ENCODE results near the gene PPP1CA. TPM values are rescaled to one million over a fixed set of nuclear protein-coding genes. Genes with fewer than 3 reads are reported as not detected.

The PPP1CA gene
- total RNA-seq, 1 experiment from 2014 or later, result 384 TPM

DNA sequence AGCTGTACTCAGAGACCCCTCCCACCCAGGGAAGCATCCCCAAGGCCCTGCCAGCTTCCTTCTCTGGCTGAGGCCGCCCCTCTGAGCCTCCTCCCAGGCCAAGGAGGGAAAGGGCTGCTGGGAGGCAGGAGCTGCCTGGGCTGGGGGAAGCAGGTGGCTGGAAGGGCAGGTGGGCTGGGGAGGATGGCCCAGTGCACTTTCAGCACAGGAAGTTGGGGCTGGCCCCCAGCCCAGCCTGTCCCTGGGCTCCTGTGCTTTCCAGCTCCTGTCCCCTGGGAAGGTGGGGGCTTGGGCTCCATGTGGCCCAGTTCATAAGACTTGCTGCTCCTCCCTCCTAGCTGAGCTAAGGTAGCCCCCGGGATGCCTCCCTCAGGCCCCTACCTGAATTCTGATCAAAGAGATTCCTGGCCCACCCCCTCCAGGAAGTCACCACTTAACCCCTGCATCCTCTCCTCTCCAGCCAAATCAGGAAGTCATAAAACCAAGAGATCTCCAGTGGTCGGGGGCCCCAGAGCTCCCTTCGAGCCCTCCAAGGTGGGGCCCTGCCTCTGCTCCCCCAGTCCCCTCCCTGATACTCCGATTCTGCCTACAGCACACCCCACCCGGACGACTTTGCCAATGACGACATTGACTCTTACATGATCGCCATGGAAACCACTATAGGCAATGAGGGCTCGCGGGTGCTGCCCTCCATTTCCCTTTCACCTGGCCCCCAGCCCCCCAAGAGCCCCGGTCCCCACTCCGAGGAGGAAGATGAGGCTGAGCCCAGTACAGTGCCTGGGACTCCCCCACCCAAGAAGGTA lies 4.9 kb downstream of the PPP1CA start:
- no peaks in the 10 kb centered on the region for H3K9me3 Mint-ChIP-seq (ENCODE audit: unreplicated experiment)
- H3K4me1 Mint-ChIP-seq (ENCODE audit: low read depth, unreplicated experiment), result peaks cover 8% of the 10 kb centered on the region
- Histone ChIP-seq H3K4me3 (ENCODE audit: low read depth, low read length) (no peak overlapping the region), H3K4me1 (peaks cover 15% of the 10 kb centered on the region), H3K36me3 (ENCODE audit: control insufficient read depth, insufficient read depth, low read length) (peaks cover 21% of the 10 kb centered on the region), H3K9me3 (no peaks in the 10 kb centered on the region), H3K27me3 (replicated peaks; ENCODE audit: control insufficient read depth, insufficient read depth, low read length) (no peaks in the 10 kb centered on the region)
- DNase-seq, result no peak
- H3K27me3 Mint-ChIP-seq (ENCODE audit: insufficient read depth, unreplicated experiment), result no peaks in the 10 kb centered on the region
- CTCF ChIA-PET, result interaction anchor here (0.7 to 0.9 kb wide), 3 partner anchors 14 to 51 kb away, joined by 3 to 4 read pairs (median 3); no protein-coding TSS in a partner anchor
- no TSS peak for BruUV-seq (replicated peaks)
- H3K4me3 Mint-ChIP-seq (ENCODE audit: unreplicated experiment), result no peak overlapping the region
- POLR2A ChIA-PET, result interaction anchor here (0.5 kb wide), 1 partner anchor 780 kb away, joined by 3 read pairs; the partner anchor contains the start of gene RBM14
- H3K27ac Mint-ChIP-seq (ENCODE audit: unreplicated experiment), result peak overlapping the region; percentile 60
- H3K36me3 Mint-ChIP-seq (ENCODE audit: insufficient read depth, unreplicated experiment), result peaks cover 83% of the 10 kb centered on the region
- intact Hi-C loops (cut with micrococcal nuclease; ENCODE audit: unreplicated experiment), result no loop called here
- TF ChIP-seq, protein P1, sequence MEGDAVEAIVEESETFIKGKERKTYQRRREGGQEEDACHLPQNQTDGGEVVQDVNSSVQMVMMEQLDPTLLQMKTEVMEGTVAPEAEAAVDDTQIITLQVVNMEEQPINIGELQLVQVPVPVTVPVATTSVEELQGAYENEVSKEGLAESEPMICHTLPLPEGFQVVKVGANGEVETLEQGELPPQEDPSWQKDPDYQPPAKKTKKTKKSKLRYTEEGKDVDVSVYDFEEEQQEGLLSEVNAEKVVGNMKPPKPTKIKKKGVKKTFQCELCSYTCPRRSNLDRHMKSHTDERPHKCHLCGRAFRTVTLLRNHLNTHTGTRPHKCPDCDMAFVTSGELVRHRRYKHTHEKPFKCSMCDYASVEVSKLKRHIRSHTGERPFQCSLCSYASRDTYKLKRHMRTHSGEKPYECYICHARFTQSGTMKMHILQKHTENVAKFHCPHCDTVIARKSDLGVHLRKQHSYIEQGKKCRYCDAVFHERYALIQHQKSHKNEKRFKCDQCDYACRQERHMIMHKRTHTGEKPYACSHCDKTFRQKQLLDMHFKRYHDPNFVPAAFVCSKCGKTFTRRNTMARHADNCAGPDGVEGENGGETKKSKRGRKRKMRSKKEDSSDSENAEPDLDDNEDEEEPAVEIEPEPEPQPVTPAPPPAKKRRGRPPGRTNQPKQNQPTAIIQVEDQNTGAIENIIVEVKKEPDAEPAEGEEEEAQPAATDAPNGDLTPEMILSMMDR (IDR thresholded peaks at IDR 0.05; ENCODE audit: insufficient read depth in 1 of 2, low read depth in 1 of 2, low read length in 1 of 2, severe bottlenecking in 1 of 2, unreplicated experiment in 1 of 2), result no peak

DNA sequence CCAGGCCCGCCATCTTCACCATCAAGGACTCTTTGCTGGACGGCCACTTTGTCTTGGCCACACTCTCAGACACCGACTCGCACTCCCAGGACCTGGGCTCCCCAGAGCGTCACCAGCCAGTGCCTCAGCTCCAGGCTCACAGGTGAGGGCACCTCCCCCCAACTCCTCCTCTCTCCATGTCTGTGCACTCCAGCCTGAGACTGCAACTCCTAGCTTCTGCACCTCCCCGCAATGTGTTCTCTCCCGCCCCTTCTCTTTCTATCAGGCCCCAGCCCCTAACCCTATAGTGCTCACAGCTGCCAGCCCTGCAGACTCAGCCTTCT lies 5.4 kb downstream of the PPP1CA start:
- H3K9me3 Mint-ChIP-seq (ENCODE audit: unreplicated experiment), result no peaks in the 10 kb centered on the region
- intact Hi-C loops (cut with micrococcal nuclease; ENCODE audit: unreplicated experiment), result no loop called here
- no peaks in the 10 kb centered on the region for H3K27me3 Mint-ChIP-seq (ENCODE audit: insufficient read depth, unreplicated experiment)
- TF ChIP-seq, protein P1 (IDR thresholded peaks at IDR 0.05; ENCODE audit: insufficient read depth in 1 of 2, low read depth in 1 of 2, low read length in 1 of 2, severe bottlenecking in 1 of 2, unreplicated experiment in 1 of 2), result no peak
- POLR2A ChIA-PET, result interaction anchor here (0.5 kb wide), 1 partner anchor 780 kb away, joined by 3 read pairs; the partner anchor contains the start of gene RBM14
- no peak overlapping the region for H3K4me3 Mint-ChIP-seq (ENCODE audit: unreplicated experiment)
- H3K4me1 Mint-ChIP-seq (ENCODE audit: low read depth, unreplicated experiment), result peaks cover 11% of the 10 kb centered on the region
- Histone ChIP-seq H3K4me1 (peaks cover 15% of the 10 kb centered on the region), H3K36me3 (ENCODE audit: control insufficient read depth, insufficient read depth, low read length) (peaks cover 21% of the 10 kb centered on the region), H3K27me3 (replicated peaks; ENCODE audit: control insufficient read depth, insufficient read depth, low read length) (no peaks in the 10 kb centered on the region), H3K9me3 (no peaks in the 10 kb centered on the region), H3K4me3 (ENCODE audit: low read depth, low read length) (no peak overlapping the region)
- DNase-seq, result no peak
- H3K27ac Mint-ChIP-seq (ENCODE audit: unreplicated experiment), result peak overlapping the region; percentile 60
- H3K36me3 Mint-ChIP-seq (ENCODE audit: insufficient read depth, unreplicated experiment), result peaks cover 89% of the 10 kb centered on the region
- CTCF ChIA-PET, result interaction anchor here (0.7 to 0.9 kb wide), 4 partner anchors 13 to 231 kb away, joined by 3 to 4 read pairs (median 3); no protein-coding TSS in a partner anchor
- BruUV-seq (replicated peaks), result no TSS peak

DNA sequence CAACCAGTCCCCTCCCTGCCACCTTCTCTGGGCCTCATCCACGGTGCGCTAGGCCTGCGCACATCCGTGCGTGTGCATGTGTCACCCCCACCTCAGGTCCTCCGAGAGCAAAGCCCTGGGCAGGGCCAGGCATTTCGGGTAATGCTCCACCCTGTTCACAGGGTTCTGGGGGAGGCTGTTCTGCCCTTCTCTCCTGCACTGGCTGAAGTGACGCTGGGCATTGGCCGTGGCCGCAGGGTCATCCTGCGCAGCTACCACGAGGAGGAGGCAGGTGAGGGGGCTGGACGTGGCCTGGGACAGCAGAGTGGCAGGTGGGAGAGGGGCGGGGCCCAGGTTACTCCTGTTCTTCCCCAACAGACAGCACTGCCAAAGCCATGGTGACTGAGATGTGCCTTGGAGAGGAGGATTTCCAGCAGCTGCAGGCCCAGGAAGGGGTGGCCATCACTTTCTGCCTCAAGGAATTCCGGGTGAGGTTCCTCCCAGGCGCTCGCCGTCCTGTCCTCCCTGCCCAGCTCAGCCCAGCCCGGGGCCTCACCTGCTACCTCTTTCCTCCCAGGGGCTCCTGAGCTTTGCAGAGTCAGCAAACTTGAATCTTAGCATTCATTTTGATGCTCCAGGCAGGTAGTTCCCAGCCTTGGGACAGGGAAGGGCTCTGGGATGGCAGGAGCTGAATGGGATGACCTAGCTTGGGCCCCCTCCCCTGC lies 6.0 kb downstream of the PPP1CA start:
- Mint-ChIP-seq H3K4me1 (ENCODE audit: low read depth, unreplicated experiment) (peaks cover 15% of the 10 kb centered on the region), H3K4me3 (ENCODE audit: unreplicated experiment) (no peak overlapping the region), H3K27me3 (ENCODE audit: insufficient read depth, unreplicated experiment) (no peaks in the 10 kb centered on the region), H3K27ac (ENCODE audit: unreplicated experiment) (peak overlapping the region; percentile 60), H3K36me3 (ENCODE audit: insufficient read depth, unreplicated experiment) (peaks cover 91% of the 10 kb centered on the region), H3K9me3 (ENCODE audit: unreplicated experiment) (no peaks in the 10 kb centered on the region)
- H3K36me3 ChIP-seq (ENCODE audit: control insufficient read depth, insufficient read depth, low read length), result peaks cover 21% of the 10 kb centered on the region
- H3K27me3 ChIP-seq (replicated peaks; ENCODE audit: control insufficient read depth, insufficient read depth, low read length), result no peaks in the 10 kb centered on the region
- H3K4me1 ChIP-seq, result peaks cover 12% of the 10 kb centered on the region
- no peaks in the 10 kb centered on the region for H3K9me3 ChIP-seq
- intact Hi-C loops (cut with micrococcal nuclease; ENCODE audit: unreplicated experiment), result no loop called here
- no peak for DNase-seq
- no TSS peak for BruUV-seq (replicated peaks)
- TF ChIP-seq, protein P1 (IDR thresholded peaks at IDR 0.05; ENCODE audit: insufficient read depth in 1 of 2, low read depth in 1 of 2, low read length in 1 of 2, severe bottlenecking in 1 of 2, unreplicated experiment in 1 of 2), result no peak
- ChIA-PET CTCF (interaction anchor here (0.8 kb wide), 2 partner anchors 50 to 231 kb away, joined by 3 read pairs; no protein-coding TSS in a partner anchor), POLR2A (no interaction called here)
- H3K4me3 ChIP-seq (ENCODE audit: low read depth, low read length), result no peak overlapping the region

Data from Caco-2 (cell line).